RWPE1 (cell line): ENCODE results near the gene RANGAP1.

Experiments used
- CTCF ChIA-PET: fragments of 350-600 bp; sonication (Branson Sonifier 250); formaldehyde crosslinking; extraction: SDS; loops from one replicate; lab custom pipeline; 2021; lab: Yijun Ruan, JAX
- POLR2A ChIA-PET: fragments of 400-600 bp; formaldehyde crosslinking; extraction: SDS; loops from one replicate; lab custom pipeline; 2020; ENCODE audit warnings: antibody characterized with exemption; ENCODE audit not compliant: low non-redundant PET; lab: Yijun Ruan, JAX
- DNase-seq: peaks from one replicate; pipeline ENCODE4 v3.0.0; 2012; ENCODE audit warnings: low spot score
- H3K27ac ChIP-seq: fragments of 450-650 bp; 2 replicates; pipeline ENCODE4 v1.5.1; 2017
- CTCF ChIP-seq: fragments of 450-650 bp; conservative IDR thresholded peaks from 2 replicates; pipeline ENCODE4 v1.5.1; 2017; ENCODE audit warnings: low read depth, mild to moderate bottlenecking

Gene RANGAP1

GRCh38 chr22:41285820-41286638 is at the start of gene RANGAP1:
TSS of gene RANGAP1 (minus strand) at chr22:41286187. CDS start at chr22:41281044, 5,143 bp downstream.
- peak; percentile 88 for DNase-seq
- peak within 1 kb of the TSS; percentile 93 for H3K27ac ChIP-seq
- no peak for TF ChIP-seq CTCF
- ChIA-PET POLR2A (interaction anchor here (0.5 to 0.6 kb wide), 2 partner anchors 11 to 96 kb away, joined by 4 read pairs; partner anchors contain the start of gene TEF), CTCF (interaction anchor here (0.5 kb wide), 1 partner anchor 21 kb away, joined by 4 read pairs; no protein-coding TSS in a partner anchor)

GRCh38 chr22:41334951-41335635 is 49.1 kb upstream of the RANGAP1 start:
- H3K27ac ChIP-seq: peak overlapping the region; percentile 25; the same call in 1 of the 2 replicates
- DNase-seq: no peak
- ChIA-PET CTCF (no interaction called here), POLR2A (no interaction called here)
- no peak for TF ChIP-seq CTCF

- ChIA-PET CTCF (no interaction called here), POLR2A (no interaction called here)
- no peak for TF ChIP-seq CTCF
- DNase-seq: no peak
- H3K27ac ChIP-seq: peak overlapping the region; percentile 25; the same call in 1 of the 2 replicates
These were observed 48.2 kb upstream of the RANGAP1 start for GRCh38 chr22:41334215-41334614.

GRCh38 chr22:41333806-41334205 is 47.8 kb upstream of the RANGAP1 start:
- H3K27ac ChIP-seq: no peak overlapping the region
- no peak for TF ChIP-seq CTCF
- CTCF ChIA-PET: no interaction called here
- POLR2A ChIA-PET: no interaction called here
- no peak for DNase-seq

- ChIA-PET POLR2A (no interaction called here), CTCF (interaction anchor here (0.5 kb wide), 1 partner anchor 186 kb away, joined by 3 read pairs; no protein-coding TSS in a partner anchor)
These were observed 46.4 kb upstream of the RANGAP1 start for GRCh38 chr22:41332217-41332939.

More at GRCh38 chr22:41332217-41332939, 46.4 kb upstream of the RANGAP1 start:
- TF ChIP-seq CTCF: no peak
- no peak for DNase-seq
- no peak overlapping the region; the same call in 1 of the 2 replicates for H3K27ac ChIP-seq
